ENCODE results near the gene CRTC1. TPM values are rescaled to one million over a fixed set of nuclear protein-coding genes. Genes with fewer than 3 reads are reported as not detected.

Gene CRTC1
- total RNA-seq, 1 donor from 2014 or later: 15.5 TPM

DNA sequence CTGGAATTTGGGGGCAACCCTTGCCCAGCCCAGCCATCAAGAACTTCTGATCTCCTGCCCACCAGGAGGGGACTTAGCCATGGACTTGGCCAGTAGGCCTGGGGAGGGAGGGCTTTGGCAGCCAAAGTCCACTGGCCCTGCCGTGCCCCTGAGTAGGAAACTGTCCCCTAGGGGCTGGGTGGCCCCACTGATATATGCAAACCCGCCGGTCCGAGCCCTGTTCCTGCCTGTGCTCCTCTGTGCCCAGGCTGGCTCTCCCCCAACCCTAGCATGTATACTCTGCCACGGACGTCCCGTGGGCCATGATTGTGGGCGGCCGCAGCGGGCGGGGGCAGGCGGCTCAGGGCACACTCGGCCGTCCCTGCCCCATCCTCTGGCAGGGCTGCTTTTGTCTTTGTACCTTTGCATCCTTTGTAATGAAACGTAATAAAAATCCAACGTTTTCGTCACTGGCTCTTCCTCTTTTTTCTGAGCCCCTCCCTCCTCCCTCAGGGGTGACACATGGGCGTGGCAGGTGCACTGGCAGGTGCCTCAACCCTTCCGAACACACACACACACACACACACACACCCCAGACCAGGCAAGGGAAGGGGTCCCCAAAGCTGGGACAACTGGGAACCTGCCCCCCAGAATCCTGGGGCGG is 98.5 kb downstream of the CRTC1 start:
- Mint-ChIP-seq H3K4me1 (peaks cover 15% of the 10 kb centered on the region), H3K27me3 (peaks cover 24% of the 10 kb centered on the region), H3K4me3 (no peak overlapping the region), H3K36me3 (ENCODE audit: low read depth) (peaks cover 2% of the 10 kb centered on the region), H3K9me3 (no peaks in the 10 kb centered on the region), H3K27ac (no peak overlapping the region)
- ChIA-PET CTCF (no interaction called here), POLR2A (no interaction called here)
- intact Hi-C loops (cut with micrococcal nuclease): no loop called here
- ATAC-seq (ENCODE audit: low read depth) (no peak), DNase-seq (no peak)
- no peak for TF ChIP-seq CTCF (IDR thresholded peaks at IDR 0.05)

DNA sequence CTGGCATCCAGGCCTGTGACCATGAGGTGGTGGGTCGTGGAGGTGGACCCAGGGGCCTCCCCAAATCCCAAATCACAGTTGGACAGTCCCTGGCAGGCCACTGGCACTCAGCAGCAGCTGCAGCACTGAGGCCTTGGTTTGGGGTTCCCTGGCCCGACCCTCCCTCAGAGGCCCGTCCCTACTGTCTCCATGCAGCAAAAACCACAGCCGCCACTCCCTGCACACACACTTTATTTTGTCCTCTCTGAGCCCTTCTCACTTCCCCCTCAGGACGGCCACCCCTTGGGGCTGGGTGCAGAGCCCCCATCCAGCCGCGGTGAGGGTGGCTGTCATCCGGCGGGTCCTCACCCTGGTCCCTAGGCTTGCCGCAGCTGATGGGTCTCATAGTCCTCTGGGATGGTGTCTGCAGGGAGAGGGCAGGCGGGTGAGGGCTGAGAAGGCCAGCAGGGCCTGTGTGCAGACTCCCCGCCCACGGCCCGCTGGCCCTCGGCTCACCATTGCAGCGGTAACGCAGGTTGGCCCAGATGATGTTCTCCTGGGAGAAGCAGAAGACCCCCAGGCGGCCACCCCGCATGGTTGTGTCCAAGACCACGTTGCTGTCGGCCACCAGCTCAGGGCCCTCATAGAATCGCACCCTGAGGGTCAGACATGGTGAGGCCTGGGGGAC is 99.2 kb downstream of the CRTC1 start:
- no peak overlapping the region for H3K4me3 Mint-ChIP-seq
- no peaks in the 10 kb centered on the region for H3K9me3 Mint-ChIP-seq
- ATAC-seq (ENCODE audit: low read depth): no peak
- no peak for TF ChIP-seq CTCF (IDR thresholded peaks at IDR 0.05)
- peaks cover 21% of the 10 kb centered on the region for H3K4me1 Mint-ChIP-seq
- H3K36me3 Mint-ChIP-seq (ENCODE audit: low read depth): peaks cover under 1% of the 10 kb centered on the region
- H3K27me3 Mint-ChIP-seq: peaks cover 31% of the 10 kb centered on the region
- no peak overlapping the region for H3K27ac Mint-ChIP-seq
- intact Hi-C loops (cut with micrococcal nuclease): no loop called here
- no peak for DNase-seq
- ChIA-PET POLR2A (no interaction called here), CTCF (no interaction called here)

- POLR2A ChIA-PET: no interaction called here
- H3K27me3 Mint-ChIP-seq: peaks cover 38% of the 10 kb centered on the region
- H3K9me3 Mint-ChIP-seq: no peaks in the 10 kb centered on the region
Observed at GRCh38 chr19:18783958-18784785, 100.7 kb downstream of the CRTC1 start.

GRCh38 chr19:18784786-18785120 is 101.3 kb downstream of the CRTC1 start:
- no peaks in the 10 kb centered on the region for H3K9me3 Mint-ChIP-seq
- H3K27me3 Mint-ChIP-seq: peaks cover 42% of the 10 kb centered on the region
- H3K4me3 Mint-ChIP-seq: no peak overlapping the region
- TF ChIP-seq CTCF (IDR thresholded peaks at IDR 0.05): no peak
- ChIA-PET CTCF (no interaction called here), POLR2A (no interaction called here)
- H3K36me3 Mint-ChIP-seq (ENCODE audit: low read depth): no peaks in the 10 kb centered on the region
- H3K27ac Mint-ChIP-seq: no peak overlapping the region
- H3K4me1 Mint-ChIP-seq: peaks cover 37% of the 10 kb centered on the region
- ATAC-seq (ENCODE audit: low read depth) (no peak), DNase-seq (no peak)
- intact Hi-C loops (cut with micrococcal nuclease): loop anchor here (5.0 kb wide), 1 partner anchor 147 kb away; the partner anchor contains the start of gene KLHL26

More at GRCh38 chr19:18783958-18784785, 100.7 kb downstream of the CRTC1 start:
- H3K4me3 Mint-ChIP-seq: no peak overlapping the region
- intact Hi-C loops (cut with micrococcal nuclease): no loop called here
- TF ChIP-seq CTCF (IDR thresholded peaks at IDR 0.05): no peak
- CTCF ChIA-PET: no interaction called here
- H3K36me3 Mint-ChIP-seq (ENCODE audit: low read depth): no peaks in the 10 kb centered on the region
- no peak overlapping the region for H3K27ac Mint-ChIP-seq
- DNase-seq (no peak), ATAC-seq (ENCODE audit: low read depth) (no peak)
- H3K4me1 Mint-ChIP-seq: peaks cover 31% of the 10 kb centered on the region
